Effector CD8-positive, alpha-beta T cell (primary cell): Measurements from ENCODE around the gene BCL11A.

Experiments used
- DNase-seq: peaks from one replicate; lab custom pipeline; 2025; lab: John Stamatoyannopoulos, UW

BCL11A gene

GRCh38 chr2:60485055-60485454, 68.4 kb downstream of the BCL11A start:
- no peak for DNase-seq

GRCh38 chr2:60484133-60484645, 69.3 kb downstream of the BCL11A start:
- no peak for DNase-seq

- no peak for DNase-seq
Observed at GRCh38 chr2:60483401-60483800, 70.1 kb downstream of the BCL11A start.

- no peak for DNase-seq
Observed at GRCh38 chr2:60482222-60482621, 71.2 kb downstream of the BCL11A start.

- DNase-seq = no peak
Observed at GRCh38 chr2:60481257-60481656, 72.2 kb downstream of the BCL11A start.

DNA sequence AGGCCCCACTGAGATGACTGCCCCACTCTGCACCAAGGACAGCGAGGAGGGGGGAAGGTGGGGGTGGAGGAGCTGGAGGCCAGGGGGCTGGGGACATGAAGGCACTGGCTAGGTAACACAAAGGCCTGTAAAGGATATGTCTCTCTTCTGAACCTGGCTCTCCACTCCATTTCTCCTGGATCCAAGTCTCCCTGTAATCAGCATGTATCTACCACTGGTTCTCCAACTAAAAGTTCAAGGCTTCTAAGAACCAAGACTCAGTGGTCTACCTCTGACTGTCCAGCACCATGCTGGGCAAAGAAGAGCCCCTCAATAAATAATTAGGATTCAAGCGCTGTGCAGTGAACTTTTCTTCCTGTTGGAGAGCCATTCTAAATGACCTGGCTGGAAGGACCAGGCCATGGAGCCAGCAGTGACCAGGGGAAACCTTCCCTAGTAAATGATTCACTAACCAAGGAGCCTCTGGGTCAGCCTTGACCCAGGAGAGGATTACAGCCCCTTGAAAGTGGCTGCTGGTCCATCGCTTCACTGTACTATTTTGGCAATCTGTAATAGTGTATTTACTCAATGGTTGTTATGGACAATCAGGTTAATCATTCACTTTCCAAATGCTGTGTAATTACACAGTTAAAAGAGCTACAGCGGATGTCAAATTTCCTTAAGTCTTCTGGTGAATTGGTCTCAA, 73.2 kb downstream of the BCL11A start:
- DNase-seq = no peak

GRCh38 chr2:60479226-60480088, 74.0 kb downstream of the BCL11A start:
- DNase-seq = no peak

DNA sequence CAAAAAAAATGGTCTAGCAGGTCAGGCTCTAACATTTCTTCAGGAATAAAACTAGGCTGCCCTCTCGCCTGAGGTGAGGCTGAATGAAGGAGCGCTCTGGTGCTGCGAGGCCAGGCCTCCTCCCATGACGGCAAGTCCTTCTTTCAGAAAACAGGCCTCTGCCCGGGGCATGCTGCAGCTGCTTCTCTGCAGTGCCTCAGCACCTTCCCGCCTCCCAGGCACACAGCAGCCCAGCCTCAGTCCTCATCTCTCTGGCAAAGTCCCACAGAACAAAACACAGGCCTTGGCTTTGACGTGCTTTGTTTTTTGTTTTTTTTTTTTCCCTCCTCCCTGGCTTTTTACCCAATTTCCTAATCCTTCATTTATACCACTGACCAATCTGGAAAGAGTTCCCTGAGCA, 74.8 kb downstream of the BCL11A start:
- no peak for DNase-seq

DNA sequence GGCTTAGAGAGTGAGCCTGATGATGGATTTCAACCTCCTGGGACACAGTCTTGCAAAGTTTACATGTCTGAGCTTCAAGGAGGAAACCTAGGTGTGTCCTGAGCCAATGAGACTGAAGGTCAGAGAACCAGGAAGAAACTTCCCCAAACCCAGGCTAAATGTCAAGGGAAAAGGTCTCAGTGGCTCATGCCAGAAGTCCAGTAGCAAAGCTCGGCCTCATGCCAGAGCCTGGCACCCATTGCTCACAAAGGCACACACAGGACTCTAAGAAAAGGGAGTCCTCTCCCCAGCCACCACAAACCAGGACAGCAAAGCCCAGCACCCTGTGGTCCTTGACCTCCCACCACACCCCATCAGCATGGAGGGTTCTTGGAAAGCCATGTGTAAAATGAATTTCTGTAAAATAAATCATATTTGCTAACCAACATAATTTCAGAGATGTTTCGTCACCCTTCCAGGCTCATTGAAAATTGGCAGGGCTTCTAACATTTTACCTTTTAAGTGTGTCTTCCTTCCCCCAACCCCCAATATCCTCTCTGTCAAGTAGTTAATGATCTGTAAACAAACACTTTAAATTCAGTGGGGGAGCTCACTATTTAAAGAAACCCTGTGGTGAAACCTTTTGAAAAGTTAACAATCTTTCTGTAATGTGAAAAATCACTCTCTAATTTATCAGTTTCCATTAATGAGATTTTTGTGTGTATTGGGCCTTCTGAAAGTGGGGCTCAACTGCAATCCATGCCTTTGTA, 77.1 kb downstream of the BCL11A start:
- DNase-seq = no peak

GRCh38 chr2:60475123-60475830, 78.2 kb downstream of the BCL11A start:
- no peak for DNase-seq

DNA sequence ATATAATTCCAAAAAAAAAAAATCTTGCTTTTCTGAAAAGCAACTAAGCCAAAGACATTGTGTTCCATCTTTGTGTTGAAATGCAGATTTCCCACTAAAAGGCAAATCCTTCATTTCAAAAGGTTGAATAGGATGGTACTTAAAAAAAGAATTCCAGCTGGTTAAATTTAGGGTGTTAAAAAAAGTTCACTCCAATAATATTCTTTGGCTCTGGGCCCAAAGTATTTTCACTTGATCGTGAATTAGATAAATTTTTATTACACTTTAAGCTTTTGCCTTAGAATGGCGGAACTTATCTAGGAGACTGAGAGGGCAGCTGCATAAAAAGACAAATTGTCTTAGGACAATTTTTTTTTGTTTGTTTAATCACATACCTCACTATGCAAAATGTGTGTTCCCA, 79.2 kb downstream of the BCL11A start:
- DNase-seq = no peak

DNA sequence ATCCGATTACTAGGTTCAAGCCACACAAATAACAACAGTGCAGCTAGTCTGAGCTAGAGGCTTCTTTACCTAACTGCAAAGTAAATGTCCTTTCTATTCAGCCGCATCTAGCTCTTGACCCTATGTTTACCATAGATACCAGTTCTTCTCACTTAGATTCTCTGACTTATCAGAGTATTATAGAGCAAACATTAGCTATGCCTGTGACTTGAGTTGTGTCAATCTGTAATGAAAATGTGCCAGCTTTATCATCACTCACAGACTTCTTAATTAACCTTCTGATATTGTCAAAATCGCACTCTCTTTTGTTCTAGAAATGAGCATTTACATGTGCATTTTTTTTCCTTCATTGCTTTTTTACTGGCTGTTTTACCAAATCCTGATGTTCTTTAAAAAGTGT, 79.9 kb downstream of the BCL11A start:
- no peak for DNase-seq

GRCh38 chr2:60472663-60473289, 80.7 kb downstream of the BCL11A start:
- DNase-seq = no peak

DNA sequence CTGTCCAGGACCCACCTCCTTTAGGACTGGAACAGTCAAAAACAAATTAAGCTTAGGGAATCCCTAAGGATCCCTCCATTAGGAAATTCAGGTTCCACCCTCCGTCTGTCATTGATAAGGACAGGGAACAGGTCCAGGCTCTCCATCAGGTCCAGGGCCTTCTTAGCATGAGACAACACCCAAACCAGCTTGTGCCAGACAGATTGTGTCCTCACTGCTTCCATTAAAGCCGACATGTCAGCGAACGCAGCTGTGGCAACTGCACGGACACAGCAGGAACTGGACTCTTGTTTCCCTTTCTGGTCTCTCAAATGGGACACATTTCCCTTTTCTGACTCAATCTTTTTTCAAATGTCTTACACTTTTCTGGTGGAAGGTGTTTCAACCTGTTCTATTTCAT, 81.4 kb downstream of the BCL11A start:
- no peak for DNase-seq

DNA sequence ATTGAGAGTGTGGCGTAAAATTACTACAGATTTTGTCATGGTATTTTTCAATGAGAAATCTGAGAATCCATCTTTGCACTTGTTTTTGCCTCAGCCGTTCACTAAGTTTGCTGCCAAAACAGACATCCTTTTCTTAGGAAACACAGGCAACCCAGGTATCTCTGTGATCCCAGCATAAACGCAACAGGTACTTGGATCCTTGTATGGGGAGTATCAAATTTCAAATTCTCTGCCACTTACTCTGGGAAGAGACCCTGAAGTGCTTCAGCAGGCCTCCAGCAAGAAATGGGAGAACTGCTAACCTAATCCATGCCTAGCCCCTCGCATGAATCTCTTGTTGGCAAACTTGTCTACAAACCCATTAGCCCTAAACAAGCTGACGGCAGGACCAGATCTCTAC, 83.1 kb downstream of the BCL11A start:
- DNase-seq = no peak

DNA sequence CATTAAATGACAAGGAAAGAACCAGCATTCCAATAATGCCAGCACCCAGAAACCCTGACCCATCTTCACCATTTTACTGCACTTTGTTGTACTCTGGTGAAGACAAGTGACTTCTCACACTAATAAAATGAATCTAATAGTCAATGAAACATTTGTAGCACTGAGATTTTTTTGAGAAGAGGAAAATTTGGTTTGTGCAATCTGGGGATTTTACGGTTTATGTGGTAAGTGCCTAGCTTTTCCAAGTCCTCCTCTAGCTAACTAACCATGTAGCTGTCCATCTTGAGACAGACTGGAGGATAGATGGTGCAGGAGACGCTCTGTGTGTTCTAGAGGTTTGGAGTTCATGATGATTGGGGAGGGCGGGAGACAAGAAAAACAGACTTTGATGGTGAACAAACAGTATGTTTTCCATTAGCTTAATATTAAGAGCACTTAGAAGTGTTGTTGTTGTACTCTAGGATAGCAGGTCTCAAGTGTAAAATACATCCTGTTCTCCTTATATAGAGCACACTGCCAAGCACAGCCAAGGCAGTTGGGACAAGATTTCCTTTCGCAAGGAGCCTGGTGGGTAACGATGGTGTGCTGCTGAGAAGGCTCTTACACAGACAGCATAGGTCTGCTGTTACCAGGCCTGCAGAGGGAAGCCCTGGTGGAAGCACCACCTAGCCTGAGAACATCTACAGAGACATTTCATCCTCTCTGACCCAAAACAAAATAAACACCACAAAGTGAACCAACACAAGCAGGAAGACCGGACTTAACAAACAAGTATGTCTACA, 83.7 kb downstream of the BCL11A start:
- DNase-seq = no peak

- DNase-seq = no peak
Observed at GRCh38 chr2:60468382-60469085, 84.9 kb downstream of the BCL11A start.

- DNase-seq = no peak
Observed at GRCh38 chr2:60466161-60466702, 87.2 kb downstream of the BCL11A start.

DNA sequence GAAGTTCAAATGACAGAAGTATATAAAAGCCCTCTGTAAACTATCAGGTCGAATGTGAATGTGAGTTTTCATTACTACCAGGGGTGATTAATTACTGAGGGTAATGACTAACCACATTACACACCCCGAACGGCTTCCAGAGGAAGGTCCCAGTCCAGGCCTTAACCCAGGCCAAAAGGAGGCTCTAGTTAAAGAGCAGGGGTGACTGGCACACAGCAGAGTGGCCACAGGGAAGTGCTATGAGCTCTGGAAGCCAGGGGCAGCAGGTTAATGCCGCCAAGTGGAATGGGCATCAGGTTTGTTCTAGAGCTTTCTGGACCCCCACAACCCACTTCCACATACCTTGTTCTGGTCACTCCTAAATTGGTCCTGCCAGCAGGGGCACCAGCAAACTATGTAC, 87.7 kb downstream of the BCL11A start:
- no peak for DNase-seq

DNA sequence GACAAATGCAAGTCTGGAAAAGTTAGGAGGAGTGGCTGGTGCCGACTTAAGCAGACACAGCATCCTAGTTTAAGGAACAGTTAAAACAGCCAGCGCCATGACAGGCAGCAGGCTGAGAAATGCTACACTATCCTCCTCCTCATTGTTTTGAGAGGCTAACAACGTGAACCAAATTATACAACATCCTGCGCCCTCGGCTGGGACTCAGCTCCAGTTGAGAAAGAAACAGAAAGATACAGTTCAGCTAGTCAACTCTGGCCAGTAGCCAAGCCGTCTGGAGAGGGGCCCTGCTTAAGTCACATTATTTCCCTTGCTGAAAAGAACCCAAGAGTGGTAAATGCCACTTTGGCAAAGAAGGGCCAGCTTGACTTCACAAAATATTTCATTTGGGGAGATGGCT, 90.2 kb downstream of the BCL11A start:
- no peak for DNase-seq
